ENCODE results near the gene MTNR1B.

Gene MTNR1B

GRCh38 chr11:92969634-92970347 lies at the start of gene MTNR1B:
MTNR1B (plus strand) TSS chr11:92969651; CDS start chr11:92969726, 75 bp downstream.
- no peak for DNase-seq (ENCODE audit: low spot score)

GRCh38 chr11:92920331-92920730 lies 49.1 kb upstream of the MTNR1B start:
- DNase-seq (ENCODE audit: low spot score) = no peak

- DNase-seq (ENCODE audit: low spot score) = no peak
These were observed 46.7 kb upstream of the MTNR1B start for GRCh38 chr11:92922731-92923130.

- DNase-seq (ENCODE audit: low spot score) = no peak
These were observed 40.2 kb upstream of the MTNR1B start for GRCh38 chr11:92929246-92929645.

GRCh38 chr11:92929653-92930052 lies 39.8 kb upstream of the MTNR1B start:
- no peak for DNase-seq (ENCODE audit: low spot score)

GRCh38 chr11:92931746-92932422 lies 37.6 kb upstream of the MTNR1B start:
- DNase-seq (ENCODE audit: low spot score) = no peak

- DNase-seq (ENCODE audit: low spot score) = no peak
These were observed 30.1 kb upstream of the MTNR1B start for GRCh38 chr11:92939305-92939704.

- no peak for DNase-seq (ENCODE audit: low spot score)
These were observed 27.5 kb upstream of the MTNR1B start for GRCh38 chr11:92941676-92942571.

- no peak for DNase-seq (ENCODE audit: low spot score)
These were observed 22.7 kb upstream of the MTNR1B start for GRCh38 chr11:92946707-92947106.

- DNase-seq (ENCODE audit: low spot score) = no peak
These were observed 21.3 kb upstream of the MTNR1B start for GRCh38 chr11:92948116-92948515.

GRCh38 chr11:92954003-92954402 lies 15.4 kb upstream of the MTNR1B start:
- DNase-seq (ENCODE audit: low spot score) = no peak

GRCh38 chr11:92955860-92956259 lies 13.6 kb upstream of the MTNR1B start:
- DNase-seq (ENCODE audit: low spot score) = no peak

GRCh38 chr11:92960886-92961285 lies 8.6 kb upstream of the MTNR1B start:
- DNase-seq (ENCODE audit: low spot score) = no peak

GRCh38 chr11:92962446-92962845 lies 7.0 kb upstream of the MTNR1B start:
- no peak for DNase-seq (ENCODE audit: low spot score)

- DNase-seq (ENCODE audit: low spot score) = no peak
These were observed 5.0 kb upstream of the MTNR1B start for GRCh38 chr11:92964471-92964870.

- no peak for DNase-seq (ENCODE audit: low spot score)
These were observed 4.3 kb upstream of the MTNR1B start for GRCh38 chr11:92965196-92965595.

GRCh38 chr11:92967178-92967577 lies 2.3 kb upstream of the MTNR1B start:
- DNase-seq (ENCODE audit: low spot score) = no peak

- DNase-seq (ENCODE audit: low spot score) = no peak
These were observed 1.6 kb upstream of the MTNR1B start for GRCh38 chr11:92967867-92968266.

- DNase-seq (ENCODE audit: low spot score) = no peak
These were observed 188 bp upstream of the MTNR1B start for GRCh38 chr11:92969293-92969633.

GRCh38 chr11:92972248-92972647 lies 2.8 kb downstream of the MTNR1B start:
- DNase-seq (ENCODE audit: low spot score) = no peak

- DNase-seq (ENCODE audit: low spot score) = no peak
These were observed 5.8 kb downstream of the MTNR1B start for GRCh38 chr11:92975285-92975684.

- DNase-seq (ENCODE audit: low spot score) = no peak
These were observed 7.2 kb downstream of the MTNR1B start for GRCh38 chr11:92976681-92977080.

- DNase-seq (ENCODE audit: low spot score) = no peak
These were observed 8.0 kb downstream of the MTNR1B start for GRCh38 chr11:92977401-92977800.
